ENCODE data around the gene SLC38A9. TPM values are rescaled to one million over a fixed set of nuclear protein-coding genes. Genes with fewer than 3 reads are reported as not detected.

The SLC38A9 gene
- total RNA-seq, 3 donors from 2014 or later, result 14.9 to 19.6 (median 15.1) TPM

DNA sequence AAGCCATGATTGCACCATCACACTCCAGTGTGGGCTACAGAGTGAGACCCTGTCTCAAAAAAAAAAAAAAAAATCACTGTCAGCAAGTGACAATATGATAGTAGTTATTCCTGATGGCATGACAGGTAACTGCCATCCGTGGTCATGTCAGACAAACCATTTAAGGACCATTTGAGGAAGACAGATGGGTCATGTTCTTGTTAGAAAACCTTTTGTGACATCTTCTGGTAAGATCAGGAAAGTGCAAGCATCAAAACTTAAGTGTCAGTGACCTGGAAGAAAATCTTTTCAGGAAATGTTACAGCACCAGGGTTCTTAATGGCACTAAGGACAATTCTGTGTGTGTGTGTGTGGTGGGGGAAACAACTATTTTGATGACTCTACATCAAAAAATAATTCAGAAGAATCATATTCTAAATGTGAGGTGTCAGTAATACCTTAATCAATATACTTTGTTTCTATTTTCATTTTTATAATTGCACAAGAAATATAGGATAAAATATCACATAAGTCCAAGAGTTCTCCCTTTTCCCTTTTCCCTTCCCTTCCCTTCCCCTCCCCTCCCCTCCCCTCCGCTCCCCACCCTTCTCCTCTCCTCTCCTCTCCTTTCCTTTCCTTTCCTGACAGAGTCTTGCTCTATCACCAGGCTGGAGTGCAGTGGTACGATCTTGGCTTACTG, 17.8 kb downstream of the SLC38A9 start:
- DNase-seq (no peak), ATAC-seq (no peak)
- H3K4me3 Mint-ChIP-seq, result no peak overlapping the region
- peaks cover 12% of the 10 kb centered on the region for H3K36me3 Mint-ChIP-seq (ENCODE audit: insufficient read depth)
- peaks cover 2% of the 10 kb centered on the region for H3K4me1 Mint-ChIP-seq (ENCODE audit: low read depth)
- no peaks in the 10 kb centered on the region for H3K27me3 Mint-ChIP-seq (ENCODE audit: low read depth)
- H3K9me3 Mint-ChIP-seq, result no peaks in the 10 kb centered on the region

DNA sequence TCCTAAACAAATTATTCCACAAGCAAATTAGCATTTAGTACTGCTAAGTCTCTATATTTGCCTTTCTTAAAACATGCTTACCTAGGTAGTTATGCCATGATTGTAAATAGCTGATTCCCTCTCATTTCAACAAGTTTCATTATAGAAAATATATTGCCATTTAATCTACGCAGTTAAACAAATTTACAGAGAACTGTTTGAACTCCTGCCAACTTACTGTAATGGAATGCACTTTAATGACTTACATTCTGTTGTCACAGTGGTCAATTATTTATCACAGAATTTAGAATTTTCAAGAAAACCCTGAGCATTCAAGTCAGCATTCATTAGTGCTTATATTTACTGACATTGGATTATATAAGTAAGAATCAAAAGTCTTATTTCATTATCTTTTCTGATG, 19.6 kb downstream of the SLC38A9 start:
- ATAC-seq (no peak), DNase-seq (no peak)
- Mint-ChIP-seq H3K4me1 (ENCODE audit: low read depth) (peaks cover 2% of the 10 kb centered on the region), H3K9me3 (no peaks in the 10 kb centered on the region), H3K36me3 (ENCODE audit: insufficient read depth) (peaks cover 10% of the 10 kb centered on the region), H3K27me3 (ENCODE audit: low read depth) (no peaks in the 10 kb centered on the region), H3K4me3 (no peak overlapping the region)

DNA sequence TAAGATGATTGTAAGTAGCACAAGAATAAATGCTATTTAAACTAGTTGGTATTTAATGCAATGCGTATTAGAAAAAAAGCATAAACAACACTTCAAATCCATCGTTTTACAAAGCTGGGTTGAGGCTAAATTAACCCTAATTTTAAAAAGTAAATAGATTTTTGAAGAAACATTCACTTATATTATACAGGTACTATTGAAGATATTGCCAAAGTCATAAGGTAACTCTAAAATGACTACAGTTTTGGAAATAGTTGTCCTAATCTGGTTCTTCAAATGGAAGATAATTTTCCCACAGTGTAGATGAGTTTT, 20.1 kb downstream of the SLC38A9 start:
- Mint-ChIP-seq H3K4me3 (no peak overlapping the region), H3K27me3 (ENCODE audit: low read depth) (no peaks in the 10 kb centered on the region), H3K9me3 (no peaks in the 10 kb centered on the region), H3K36me3 (ENCODE audit: insufficient read depth) (peaks cover 6% of the 10 kb centered on the region), H3K4me1 (ENCODE audit: low read depth) (peaks cover 2% of the 10 kb centered on the region)
- no peak for DNase-seq
- no peak for ATAC-seq

DNA sequence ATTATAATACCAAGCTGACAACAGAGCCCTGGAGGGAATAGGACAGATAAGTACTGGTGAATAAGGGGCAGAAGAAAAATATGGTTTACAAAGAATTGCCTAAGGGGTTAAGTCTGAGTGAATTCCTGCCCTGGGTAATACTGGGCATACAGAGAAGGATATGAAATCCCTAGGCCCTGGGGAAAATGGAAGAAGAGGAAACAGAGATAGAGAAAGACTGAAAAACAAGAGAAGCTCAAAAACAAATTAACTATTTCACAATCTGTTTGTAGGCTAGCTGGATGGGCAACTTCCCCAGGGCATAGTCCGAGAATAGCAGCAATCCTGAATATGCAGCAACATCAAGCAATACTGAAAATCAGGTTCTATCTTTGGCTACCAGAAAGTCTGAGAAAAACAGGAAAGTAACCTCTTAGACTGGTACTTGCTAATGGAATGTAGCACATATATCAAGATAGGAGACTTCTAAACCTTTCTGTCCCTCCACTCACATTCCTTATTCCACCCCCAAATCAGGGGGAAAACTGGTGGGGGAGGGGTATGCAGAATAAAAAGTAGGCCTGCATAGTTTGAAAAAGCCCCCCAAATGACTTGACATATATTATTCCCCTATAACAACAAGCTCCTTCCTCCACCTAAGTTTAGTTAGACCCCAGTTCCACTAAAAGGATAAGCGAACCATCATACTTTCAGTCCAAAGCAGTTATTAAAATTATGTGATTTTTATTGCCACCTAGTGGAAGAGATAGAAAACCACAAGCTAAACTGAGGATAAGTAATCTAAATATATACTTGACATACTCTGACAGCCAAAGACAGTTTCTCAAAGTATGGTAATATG, 20.6 kb downstream of the SLC38A9 start:
- Mint-ChIP-seq H3K27me3 (ENCODE audit: low read depth) (no peaks in the 10 kb centered on the region), H3K4me3 (no peak overlapping the region), H3K4me1 (ENCODE audit: low read depth) (peaks cover 2% of the 10 kb centered on the region), H3K9me3 (no peaks in the 10 kb centered on the region), H3K36me3 (ENCODE audit: insufficient read depth) (peaks cover 6% of the 10 kb centered on the region)
- ATAC-seq (peak; percentile 40 to 43), DNase-seq (no peak)

DNA sequence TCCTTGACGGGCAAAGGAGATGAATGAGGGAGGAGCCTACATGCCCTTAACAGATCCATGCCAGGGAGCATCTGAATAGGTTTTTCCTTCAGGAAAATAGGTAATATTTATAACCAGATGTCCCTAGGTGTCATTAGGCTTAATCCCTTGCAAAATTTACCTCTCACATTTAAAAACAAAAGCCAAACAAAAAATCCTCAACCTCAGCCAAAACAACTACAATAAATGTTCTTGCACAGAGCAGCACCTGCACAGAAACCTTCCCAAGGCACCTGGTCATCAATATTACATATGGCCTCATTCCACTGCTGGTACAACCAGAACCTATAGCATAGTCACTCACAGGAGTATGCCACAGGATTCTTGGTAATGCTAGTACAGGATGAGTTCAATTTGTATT, 30.1 kb downstream of the SLC38A9 start:
- H3K27me3 Mint-ChIP-seq (ENCODE audit: low read depth), result no peaks in the 10 kb centered on the region
- no peak overlapping the region for H3K4me3 Mint-ChIP-seq
- H3K4me1 Mint-ChIP-seq (ENCODE audit: low read depth), result no peaks in the 10 kb centered on the region
- peaks cover 10% of the 10 kb centered on the region for H3K36me3 Mint-ChIP-seq (ENCODE audit: insufficient read depth)
- H3K9me3 Mint-ChIP-seq, result no peaks in the 10 kb centered on the region
- ATAC-seq, result no peak
- DNase-seq, result no peak

DNA sequence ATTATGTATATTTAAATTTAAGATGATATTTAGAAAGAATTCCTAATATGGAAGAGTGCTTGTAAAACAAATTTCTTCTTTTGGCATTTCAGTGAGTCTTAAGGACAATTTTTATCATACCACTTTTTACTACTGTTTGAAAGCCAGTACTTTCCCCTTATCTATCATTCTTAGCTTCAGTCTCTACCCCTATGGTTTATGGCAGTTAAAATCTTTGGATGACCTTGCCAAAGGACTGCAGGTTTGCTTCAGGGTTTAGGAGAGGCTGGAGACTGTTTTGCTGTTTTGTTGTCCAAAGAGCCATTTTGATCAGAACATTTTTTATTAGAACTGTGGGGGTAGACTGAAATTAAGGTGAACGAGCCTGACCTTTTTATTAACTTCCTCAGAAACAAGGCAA, 30.8 kb downstream of the SLC38A9 start:
- DNase-seq (no peak), ATAC-seq (no peak)
- Mint-ChIP-seq H3K4me3 (no peak overlapping the region), H3K4me1 (ENCODE audit: low read depth) (no peaks in the 10 kb centered on the region), H3K36me3 (ENCODE audit: insufficient read depth) (peaks cover 8% of the 10 kb centered on the region), H3K9me3 (no peaks in the 10 kb centered on the region), H3K27me3 (ENCODE audit: low read depth) (no peaks in the 10 kb centered on the region)

DNA sequence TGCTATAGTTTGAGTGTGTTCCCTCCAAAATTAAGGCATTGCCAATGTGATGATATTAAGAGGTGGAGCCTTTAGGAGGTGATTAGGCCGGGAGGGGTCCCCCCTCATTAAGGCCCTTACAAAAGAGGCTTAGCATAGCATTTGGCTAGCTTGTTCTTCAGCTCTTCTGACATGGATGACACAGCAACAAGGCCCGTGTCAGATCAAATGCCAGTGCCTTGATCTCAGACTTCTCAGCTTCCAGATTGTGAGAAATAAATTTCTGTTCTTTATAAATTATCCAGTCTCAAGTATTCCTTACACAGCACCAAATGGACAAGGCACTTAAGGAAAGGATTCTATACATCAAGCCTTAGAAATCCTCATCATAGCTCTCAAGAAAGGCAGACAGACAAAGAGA, 31.8 kb downstream of the SLC38A9 start:
- Mint-ChIP-seq H3K4me1 (ENCODE audit: low read depth) (no peaks in the 10 kb centered on the region), H3K4me3 (no peak overlapping the region), H3K9me3 (no peaks in the 10 kb centered on the region), H3K27me3 (ENCODE audit: low read depth) (no peaks in the 10 kb centered on the region), H3K36me3 (ENCODE audit: insufficient read depth) (peaks cover 8% of the 10 kb centered on the region)
- DNase-seq (no peak), ATAC-seq (no peak)

DNA sequence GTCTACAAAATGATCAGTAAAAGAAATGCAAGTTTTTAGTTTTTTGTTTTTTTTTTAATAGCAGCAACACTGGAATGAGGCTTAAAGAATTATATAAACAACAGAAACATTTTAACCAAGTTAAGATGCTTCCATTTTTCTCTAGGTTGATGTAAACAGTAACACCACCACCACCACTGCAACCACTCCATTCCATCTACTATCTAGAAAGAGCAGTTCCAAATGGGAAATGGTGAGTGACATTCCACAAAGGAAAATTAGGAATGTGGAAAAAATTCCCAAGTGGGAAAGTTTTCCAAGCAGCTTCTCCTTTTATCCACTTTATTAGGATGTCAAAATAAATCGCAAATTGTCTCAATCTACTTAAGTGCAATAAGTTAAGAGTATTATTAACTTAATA, 32.6 kb downstream of the SLC38A9 start:
- H3K27me3 Mint-ChIP-seq (ENCODE audit: low read depth), result no peaks in the 10 kb centered on the region
- ATAC-seq (no peak), DNase-seq (no peak)
- no peaks in the 10 kb centered on the region for H3K9me3 Mint-ChIP-seq
- no peak overlapping the region for H3K4me3 Mint-ChIP-seq
- H3K4me1 Mint-ChIP-seq (ENCODE audit: low read depth), result no peaks in the 10 kb centered on the region
- peaks cover 5% of the 10 kb centered on the region for H3K36me3 Mint-ChIP-seq (ENCODE audit: insufficient read depth)

DNA sequence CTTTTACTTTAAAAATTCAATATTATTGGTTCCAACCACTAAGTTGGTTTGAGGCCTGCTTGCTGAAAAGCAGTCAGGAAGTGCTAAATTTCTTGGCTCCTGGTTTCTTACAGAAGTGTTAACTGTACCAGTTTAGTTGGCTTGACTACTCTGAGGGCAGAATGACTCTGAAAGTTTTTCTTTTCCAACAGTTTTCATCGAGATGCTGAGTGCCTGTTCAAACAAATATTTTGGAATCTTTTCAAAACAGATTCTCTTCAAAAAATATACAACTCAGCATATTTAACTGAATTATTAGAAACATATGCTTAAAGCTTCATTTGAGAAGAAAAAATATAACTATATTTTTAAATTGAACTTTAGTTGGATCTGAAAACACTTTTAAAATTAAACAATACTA, 37.0 kb downstream of the SLC38A9 start:
- DNase-seq, result no peak
- no peaks in the 10 kb centered on the region for H3K27me3 Mint-ChIP-seq (ENCODE audit: low read depth)
- peaks cover 9% of the 10 kb centered on the region for H3K36me3 Mint-ChIP-seq (ENCODE audit: insufficient read depth)
- no peak overlapping the region for H3K4me3 Mint-ChIP-seq
- ATAC-seq, result no peak
- no peaks in the 10 kb centered on the region for H3K9me3 Mint-ChIP-seq
- no peaks in the 10 kb centered on the region for H3K4me1 Mint-ChIP-seq (ENCODE audit: low read depth)

DNA sequence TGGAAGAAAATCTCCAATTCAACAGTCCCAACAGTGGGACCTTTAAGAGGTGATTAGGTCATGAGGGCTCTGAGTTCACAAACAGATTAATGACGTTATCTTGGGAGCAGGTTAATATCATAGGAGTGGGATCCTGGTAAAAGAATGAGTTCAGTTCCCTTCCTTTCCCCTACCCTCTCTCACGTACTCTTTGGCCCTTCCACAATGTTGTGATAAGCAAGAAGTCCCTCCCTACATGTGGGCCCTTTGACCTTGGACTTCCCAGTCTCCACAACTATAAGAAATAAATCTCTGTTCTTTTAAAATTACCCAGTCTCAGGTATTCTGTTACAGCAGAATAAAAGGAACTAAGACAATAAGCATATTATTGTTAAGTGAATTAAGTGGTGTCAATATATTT, 37.8 kb downstream of the SLC38A9 start:
- DNase-seq (no peak), ATAC-seq (no peak)
- Mint-ChIP-seq H3K27me3 (ENCODE audit: low read depth) (no peaks in the 10 kb centered on the region), H3K36me3 (ENCODE audit: insufficient read depth) (peaks cover 9% of the 10 kb centered on the region), H3K4me3 (no peak overlapping the region), H3K4me1 (ENCODE audit: low read depth) (no peaks in the 10 kb centered on the region), H3K9me3 (no peaks in the 10 kb centered on the region)

DNA sequence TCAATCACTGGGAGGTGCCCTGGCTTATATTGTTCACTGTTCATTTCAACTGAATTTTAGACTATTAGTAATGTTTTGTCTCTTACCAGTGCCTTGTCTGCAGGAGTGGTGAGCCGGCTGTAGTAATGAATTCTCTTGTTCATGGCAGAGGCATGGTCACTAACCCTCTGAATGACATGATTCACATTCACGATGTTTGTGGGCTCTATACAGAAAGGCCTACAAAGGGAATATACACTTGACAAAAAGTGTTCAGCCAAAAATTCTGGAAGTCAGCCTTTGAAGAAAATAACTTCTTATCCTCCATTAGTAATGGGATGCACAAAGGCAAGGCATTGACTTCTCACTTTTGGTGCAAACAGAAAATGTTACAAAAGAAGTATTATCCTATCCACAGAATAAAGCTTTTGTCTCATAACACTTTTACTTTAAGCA, 39.6 kb downstream of the SLC38A9 start:
- no peaks in the 10 kb centered on the region for H3K9me3 Mint-ChIP-seq
- no peaks in the 10 kb centered on the region for H3K4me1 Mint-ChIP-seq (ENCODE audit: low read depth)
- DNase-seq (no peak), ATAC-seq (no peak)
- peaks cover 16% of the 10 kb centered on the region for H3K36me3 Mint-ChIP-seq (ENCODE audit: insufficient read depth)
- H3K4me3 Mint-ChIP-seq, result no peak overlapping the region
- H3K27me3 Mint-ChIP-seq (ENCODE audit: low read depth), result no peaks in the 10 kb centered on the region

DNA sequence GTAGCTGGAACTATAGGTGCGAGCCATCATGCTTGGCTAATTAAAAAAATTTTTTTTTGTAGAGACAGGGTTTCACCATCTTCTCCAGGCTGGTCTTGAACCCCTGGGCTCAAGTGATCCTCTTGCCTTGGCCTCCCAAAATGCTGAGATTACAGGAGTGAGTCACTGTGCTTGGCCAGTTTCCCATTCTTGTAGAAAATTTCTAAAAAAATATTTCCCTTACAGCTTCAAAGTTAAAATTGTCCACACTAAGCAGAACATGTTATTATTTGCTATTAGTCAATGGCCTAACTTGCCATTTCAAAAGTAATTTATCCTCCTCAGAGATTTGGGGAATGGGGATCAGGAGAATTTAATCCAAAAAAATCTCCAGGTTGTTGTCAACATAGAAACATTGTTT, 40.1 kb downstream of the SLC38A9 start:
- no peaks in the 10 kb centered on the region for H3K4me1 Mint-ChIP-seq (ENCODE audit: low read depth)
- no peaks in the 10 kb centered on the region for H3K27me3 Mint-ChIP-seq (ENCODE audit: low read depth)
- H3K36me3 Mint-ChIP-seq (ENCODE audit: insufficient read depth), result peaks cover 16% of the 10 kb centered on the region
- H3K4me3 Mint-ChIP-seq, result no peak overlapping the region
- no peak for DNase-seq
- no peaks in the 10 kb centered on the region for H3K9me3 Mint-ChIP-seq
- no peak for ATAC-seq

DNA sequence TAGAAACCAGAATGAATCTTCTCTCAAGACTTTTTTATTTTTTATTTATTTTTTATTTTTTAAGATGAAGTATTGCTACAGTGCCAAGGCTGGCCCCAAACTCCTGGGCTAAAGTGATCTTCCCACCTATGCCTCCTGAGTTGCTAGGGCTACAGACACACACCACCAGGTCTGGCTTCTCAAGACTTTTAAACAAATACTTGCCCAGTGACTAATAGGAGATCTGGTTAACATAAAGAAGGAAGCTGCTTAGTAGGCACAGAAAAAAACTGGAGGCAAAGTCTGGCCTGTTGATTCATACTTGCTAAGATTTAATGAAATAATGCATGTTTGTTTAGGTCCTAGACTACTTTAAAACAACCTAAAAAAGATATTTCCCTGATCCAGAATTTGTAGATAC, 43.8 kb downstream of the SLC38A9 start:
- Mint-ChIP-seq H3K4me3 (no peak overlapping the region), H3K27me3 (ENCODE audit: low read depth) (no peaks in the 10 kb centered on the region), H3K36me3 (ENCODE audit: insufficient read depth) (peaks cover 20% of the 10 kb centered on the region), H3K9me3 (no peaks in the 10 kb centered on the region), H3K4me1 (ENCODE audit: low read depth) (no peaks in the 10 kb centered on the region)
- ATAC-seq (no peak), DNase-seq (no peak)

DNA sequence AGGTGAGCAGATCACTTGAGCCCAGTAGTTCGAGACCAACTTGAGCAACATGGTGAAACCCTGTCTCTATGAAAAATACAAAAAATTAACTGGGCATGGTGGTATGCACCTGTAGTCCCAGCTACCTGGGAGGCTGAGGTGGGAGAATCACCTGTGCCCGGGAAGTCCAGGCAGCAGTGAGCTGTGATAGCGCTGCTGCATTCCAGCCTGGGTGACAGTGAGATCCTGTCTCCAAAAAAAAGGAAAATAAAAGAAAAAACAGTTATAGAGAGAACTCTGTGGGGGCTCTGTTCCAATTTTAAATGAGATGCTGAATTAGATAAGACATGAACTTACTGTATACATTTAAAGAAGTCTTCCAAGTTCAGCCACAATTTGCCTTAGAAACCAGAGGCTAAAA, 44.2 kb downstream of the SLC38A9 start:
- no peak for ATAC-seq
- DNase-seq, result no peak
- peaks cover 17% of the 10 kb centered on the region for H3K36me3 Mint-ChIP-seq (ENCODE audit: insufficient read depth)
- H3K9me3 Mint-ChIP-seq, result no peaks in the 10 kb centered on the region
- no peaks in the 10 kb centered on the region for H3K27me3 Mint-ChIP-seq (ENCODE audit: low read depth)
- no peaks in the 10 kb centered on the region for H3K4me1 Mint-ChIP-seq (ENCODE audit: low read depth)
- H3K4me3 Mint-ChIP-seq, result no peak overlapping the region

DNA sequence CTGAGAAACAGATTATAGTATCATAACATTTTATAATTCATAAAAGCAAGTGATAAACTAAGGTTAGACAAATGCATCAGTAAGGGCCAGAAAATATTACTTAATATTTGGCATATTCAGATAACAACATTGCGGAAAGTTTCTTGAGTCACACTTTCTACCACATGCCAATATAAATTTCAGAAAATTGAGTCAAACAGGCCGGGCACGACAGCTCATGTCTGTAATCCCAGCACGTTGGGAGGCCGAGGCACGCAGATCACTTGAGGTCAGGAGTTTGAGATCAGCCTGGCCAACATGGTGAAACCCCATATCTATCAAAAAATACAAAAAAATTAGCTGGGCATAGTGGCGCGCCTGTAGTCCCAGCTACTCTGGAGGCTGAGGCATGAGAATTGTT, 47.1 kb downstream of the SLC38A9 start:
- Mint-ChIP-seq H3K9me3 (no peaks in the 10 kb centered on the region), H3K36me3 (ENCODE audit: insufficient read depth) (peaks cover 16% of the 10 kb centered on the region), H3K27me3 (ENCODE audit: low read depth) (no peaks in the 10 kb centered on the region), H3K4me3 (no peak overlapping the region), H3K4me1 (ENCODE audit: low read depth) (no peaks in the 10 kb centered on the region)
- ATAC-seq (no peak), DNase-seq (no peak)

All from activated T-cell treated with anti-CD3 and anti-CD28 coated beads, Interleukin-2, amount 50 U/mL, for 4 hours (primary cell).